ENCODE results near the gene HES3. TPM values are rescaled to one million over a fixed set of nuclear protein-coding genes. Genes with fewer than 3 reads are reported as not detected.

Gene HES3
- total RNA-seq, 1 experiment from 2014 or later = not detected

GRCh38 chr1:6211731-6212130 is 32.2 kb upstream of the HES3 start (continued):
- no peak for TF ChIP-seq CTCF (IDR thresholded peaks at IDR 0.05 in 2 of 3, conservative IDR thresholded peaks at IDR 0.05 in 1 of 3; ENCODE audit: borderline replicate concordance in 1 of 3, insufficient read depth in 1 of 3, low read depth in 2 of 3, low read length in 2 of 3)
- TF ChIP-seq SIN3A (IDR thresholded peaks at IDR 0.05; ENCODE audit: low read depth) = no peak
- no peak for TF ChIP-seq YY1 (IDR thresholded peaks at IDR 0.05; ENCODE audit: extremely low read depth, insufficient replicate concordance, low read depth, low read length)
- no peak for TF ChIP-seq ELF1 (IDR thresholded peaks at IDR 0.05; ENCODE audit: borderline replicate concordance, low read depth)
- TF ChIP-seq EZH2phosphoT487 (IDR thresholded peaks at IDR 0.05; ENCODE audit: borderline replicate concordance) = no peak

- ChIA-PET RAD21 (ENCODE audit: low non-redundant PET in 1 of 2, low total read pairs in 2 of 2, uncharacterized antibody in 2 of 2, unreplicated experiment in 2 of 2) (no interaction called here), CTCF (no interaction called here), POLR2A (no interaction called here)
- H3K4me1 ChIP-seq (ENCODE audit: control insufficient read depth in 1 of 2, insufficient read depth in 2 of 2, low read length in 2 of 2) = peaks cover 0 to 6% of the 10 kb centered on the region in 2 experiments; a peak in 3 of 4 replicates
- no peak overlapping the region for H3K9ac ChIP-seq (ENCODE audit: low read length)
- DNase-seq (ENCODE audit: low read depth, low spot score) (no peak), ATAC-seq (no peak)
- no peaks in the 10 kb centered on the region for H3K9me2 ChIP-seq (ENCODE audit: insufficient read depth)
- H3K27me3 ChIP-seq (ENCODE audit: insufficient read depth, low read length) = no peaks in the 10 kb centered on the region
- TF ChIP-seq POLR2A (IDR thresholded peaks at IDR 0.05; ENCODE audit: borderline replicate concordance, extremely low read depth, insufficient read depth, insufficient read length) (no peak), ZBTB33 (IDR thresholded peaks at IDR 0.05; ENCODE audit: extremely low read depth, insufficient replicate concordance, low read length) (no peak), RAD21 (IDR thresholded peaks at IDR 0.05; ENCODE audit: low read depth) (no peak), TCF7L2 (IDR thresholded peaks at IDR 0.05; ENCODE audit: borderline replicate concordance, extremely low read depth, insufficient read depth, insufficient read length) (no peak), FOSL1 (IDR thresholded peaks at IDR 0.05; ENCODE audit: low read depth) (no peak), EZH2 (IDR thresholded peaks at IDR 0.05) (no peak), CEBPB (IDR thresholded peaks at IDR 0.05; ENCODE audit: low read depth) (no peak), YY1 (IDR thresholded peaks at IDR 0.05; ENCODE audit: extremely low read depth, insufficient replicate concordance, low read depth, low read length) (no peak)
- intact Hi-C loops (cut with micrococcal nuclease) = no loop called here
- no peaks in the 10 kb centered on the region for H3K9me3 ChIP-seq (ENCODE audit: control insufficient read depth in 1 of 2, insufficient read depth in 1 of 2, low read depth in 1 of 2, low read length in 2 of 2)
- BruUV-seq (replicated peaks) = TSS peak; percentile 12
- no peaks in the 10 kb centered on the region for H4K20me1 ChIP-seq (ENCODE audit: insufficient read depth)
- H3K4me3 ChIP-seq (replicated peaks in 1 of 2; ENCODE audit: low read depth in 1 of 2, low read length in 2 of 2) = no peak overlapping the region
- H3K4me2 ChIP-seq (ENCODE audit: low read length) = no peak overlapping the region
- H3K79me2 ChIP-seq (ENCODE audit: insufficient read depth, low read length) = peaks cover 9% of the 10 kb centered on the region; the same call in 1 of the 2 replicates
- H3K36me3 ChIP-seq (ENCODE audit: control insufficient read depth in 1 of 2, insufficient read depth in 2 of 2, low read length in 2 of 2) = peaks cover 0 to 33% of the 10 kb centered on the region in 2 experiments; a peak in 2 of 4 replicates
- no peak overlapping the region for H2AFZ ChIP-seq (ENCODE audit: low read depth, low read length, poor library complexity, severe bottlenecking)
- no peak overlapping the region for H3K27ac ChIP-seq (ENCODE audit: low read depth, low read length)
These were observed 31.6 kb upstream of the HES3 start for GRCh38 chr1:6212193-6212959.
